GM21390 (cell line): ENCODE measurements around the gene C20orf202.
"Not testable (repeated sequence)": the region's sequence is repeated elsewhere in the genome, so short reads cannot be mapped to it uniquely, and the experiment has no call there.

Source experiments
- ATAC-seq: cut with Tn5 transposase; IDR thresholded peaks from one replicate; pipeline ENCODE4 v1.9.1; 2021; ENCODE audit not compliant: unreplicated experiment

C20orf202 gene

DNA sequence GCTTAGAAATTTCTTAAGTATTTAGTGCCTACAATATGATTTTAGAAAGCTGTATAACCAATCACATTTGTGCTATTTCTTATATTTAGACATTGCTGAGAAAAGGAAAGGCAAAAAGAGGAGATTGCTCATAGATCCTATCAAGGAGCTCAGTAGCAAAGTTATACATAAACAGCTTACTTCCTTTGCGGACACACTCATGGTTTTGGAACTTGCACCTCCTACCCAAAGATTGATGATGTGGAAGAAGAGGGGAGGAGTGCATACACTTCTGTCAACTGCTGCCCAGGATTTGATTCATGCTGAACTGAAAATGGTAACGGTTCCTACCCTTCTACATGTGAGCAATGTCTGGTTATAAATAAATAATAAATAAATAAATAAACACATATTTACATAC lies 39.3 kb downstream of the C20orf202 start:
- ATAC-seq = no peak

GRCh38 chr20:1245578-1245977 lies 42.3 kb downstream of the C20orf202 start:
- ATAC-seq = no peak

GRCh38 chr20:1247689-1248088 lies 44.4 kb downstream of the C20orf202 start:
- no peak for ATAC-seq

- not testable (repeated sequence) for ATAC-seq
These were observed 47.0 kb downstream of the C20orf202 start for GRCh38 chr20:1250282-1250681.

DNA sequence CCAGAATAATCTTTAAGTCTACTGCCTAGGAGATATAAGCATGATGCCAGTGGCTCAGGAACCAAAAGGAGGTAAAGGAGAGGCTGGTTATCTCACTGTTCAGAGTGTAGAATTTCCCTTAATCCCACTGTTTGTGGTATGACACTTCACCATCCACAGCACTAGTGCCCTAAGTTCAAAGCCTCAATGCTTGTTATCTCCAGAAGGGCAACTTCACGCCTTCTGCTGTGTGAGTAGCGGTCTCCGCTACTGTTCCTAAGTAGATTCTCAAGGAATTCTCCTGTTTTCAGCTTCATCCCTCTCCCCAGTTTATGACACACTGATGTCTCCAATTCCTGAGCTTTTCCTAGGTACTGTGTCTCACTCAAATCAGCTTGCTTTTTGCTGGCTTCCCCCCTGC lies 49.2 kb downstream of the C20orf202 start:
- ATAC-seq = no peak

GRCh38 chr20:1254254-1254653 lies 51.0 kb downstream of the C20orf202 start:
- ATAC-seq = no peak

- no peak for ATAC-seq
These were observed 52.4 kb downstream of the C20orf202 start for GRCh38 chr20:1255675-1256074.
